Mammary epithelial cell (primary cell): ENCODE data around the gene UACA.

Source experiments
- EZH2 ChIP-seq: IDR thresholded peaks from 2 replicates; pipeline ENCODE4 v1.6.1; 2012; ENCODE audit warnings: low read length, inconsistent platforms, borderline replicate concordance
- TF ChIP-seq, protein P1 (sequence below), 2 donors: IDR thresholded peaks in 1 of 2; conservative IDR thresholded peaks in 1 of 2; 2 replicates each; pipeline ENCODE4 v1.5.1; 2011 to 2012; ENCODE audit warnings: inconsistent platforms in 2 of 2, low read length in 2 of 2, mild to moderate bottlenecking in 2 of 2, control low read depth in 1 of 2, low read depth in 1 of 2; ENCODE audit not compliant: insufficient read depth in 1 of 2; ENCODE audit errors: extremely low read depth in 1 of 2

DNA sequence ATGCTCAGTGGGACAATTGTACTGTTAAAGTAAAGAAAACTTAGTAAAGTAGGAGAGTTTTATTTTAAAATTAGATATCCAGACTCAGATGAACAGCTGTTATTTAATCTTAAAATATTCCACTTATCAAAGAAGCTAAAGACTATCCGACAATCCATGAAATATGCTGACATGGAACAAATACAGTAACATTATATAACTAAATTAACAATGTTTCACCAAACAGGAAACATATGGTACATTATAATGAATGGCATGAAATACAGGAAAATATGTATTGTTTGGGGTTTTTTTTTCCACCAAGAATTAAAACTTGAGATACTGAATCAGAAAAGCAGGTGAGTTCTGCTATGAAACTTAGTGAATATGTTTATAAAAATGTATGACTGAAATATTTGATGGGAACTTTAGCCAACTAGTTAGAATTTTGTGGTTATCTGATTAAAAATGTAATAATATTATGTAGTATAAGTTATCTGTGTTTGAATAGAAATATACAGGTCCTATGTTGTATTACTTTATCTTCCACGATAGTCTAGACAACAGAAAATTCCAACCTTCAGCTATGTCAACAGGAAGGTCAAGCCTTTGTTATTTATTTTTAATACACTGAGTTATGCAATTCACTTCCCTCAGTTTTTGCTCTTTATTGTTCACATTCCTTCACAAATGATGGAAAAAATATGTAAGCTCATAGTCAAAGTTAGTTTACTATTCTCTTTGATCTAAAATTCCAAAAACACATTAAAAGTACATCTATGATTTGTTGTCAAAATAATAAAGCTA is 72.7 kb downstream of the UACA start:
- TF ChIP-seq, protein P1, sequence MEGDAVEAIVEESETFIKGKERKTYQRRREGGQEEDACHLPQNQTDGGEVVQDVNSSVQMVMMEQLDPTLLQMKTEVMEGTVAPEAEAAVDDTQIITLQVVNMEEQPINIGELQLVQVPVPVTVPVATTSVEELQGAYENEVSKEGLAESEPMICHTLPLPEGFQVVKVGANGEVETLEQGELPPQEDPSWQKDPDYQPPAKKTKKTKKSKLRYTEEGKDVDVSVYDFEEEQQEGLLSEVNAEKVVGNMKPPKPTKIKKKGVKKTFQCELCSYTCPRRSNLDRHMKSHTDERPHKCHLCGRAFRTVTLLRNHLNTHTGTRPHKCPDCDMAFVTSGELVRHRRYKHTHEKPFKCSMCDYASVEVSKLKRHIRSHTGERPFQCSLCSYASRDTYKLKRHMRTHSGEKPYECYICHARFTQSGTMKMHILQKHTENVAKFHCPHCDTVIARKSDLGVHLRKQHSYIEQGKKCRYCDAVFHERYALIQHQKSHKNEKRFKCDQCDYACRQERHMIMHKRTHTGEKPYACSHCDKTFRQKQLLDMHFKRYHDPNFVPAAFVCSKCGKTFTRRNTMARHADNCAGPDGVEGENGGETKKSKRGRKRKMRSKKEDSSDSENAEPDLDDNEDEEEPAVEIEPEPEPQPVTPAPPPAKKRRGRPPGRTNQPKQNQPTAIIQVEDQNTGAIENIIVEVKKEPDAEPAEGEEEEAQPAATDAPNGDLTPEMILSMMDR (conservative IDR thresholded peaks at IDR 0.05 in 1 of 2, IDR thresholded peaks at IDR 0.05 in 1 of 2; ENCODE audit: extremely low read depth in 1 of 2, insufficient read depth in 1 of 2, low read depth in 1 of 2, low read length in 2 of 2) = no peak
- TF ChIP-seq EZH2 = no peak
